Measurements from ENCODE around the gene DTD2. TPM values are rescaled to one million over a fixed set of nuclear protein-coding genes. Genes with fewer than 3 reads are reported as not detected.
A peak's percentile ranks its signal among the peaks of the same experiment; 100 is the strongest.

DTD2 gene
- polyA plus RNA-seq, 4 donors, result 5.4 to 16.4 (median 12.4) TPM

GRCh38 chr14:31457665-31458659 is 656 bp upstream of the DTD2 start:
- Histone ChIP-seq H3K4me3 (ENCODE audit: low read depth in 1 of 3, low read length in 3 of 3) (peak overlapping the region in 2 of 3 donors; percentile 32 to 73), H3K4me1 (ENCODE audit: control insufficient read depth in 3 of 3, insufficient read depth in 2 of 3, low read depth in 1 of 3, low read length in 2 of 3) (peaks cover 0 to 10% (median 0%) of the 10 kb centered on the region in 3 donors), H3K27me3 (ENCODE audit: control insufficient read depth in 3 of 3, insufficient read depth in 3 of 3, low read length in 3 of 3) (no peaks in the 10 kb centered on the region), H3K36me3 (ENCODE audit: control insufficient read depth in 3 of 3, insufficient read depth in 2 of 3, low read depth in 1 of 3, low read length in 3 of 3) (peaks cover 0 to 1% (median 0%) of the 10 kb centered on the region in 3 donors), H3K27ac (ENCODE audit: low read depth in 1 of 3, low read length in 2 of 3) (peak overlapping the region in 2 of 3 donors; percentile 74 to 93), H3K9me3 (ENCODE audit: control insufficient read depth in 2 of 2, insufficient read depth in 1 of 2, low read depth in 1 of 2, low read length in 1 of 2) (no peaks in the 10 kb centered on the region)
- 15 to 43% (median 29%) methylated on average over 11 of the region's 11 CpGs for WGBS, 3 donors
- peak; percentile 8 to 43 for DNase-seq
- FAIRE-seq, result no peak

GRCh38 chr14:31449971-31450610 is 7.2 kb downstream of the DTD2 start:
- no peak for FAIRE-seq
- Histone ChIP-seq H3K36me3 (ENCODE audit: control insufficient read depth in 3 of 3, insufficient read depth in 2 of 3, low read depth in 1 of 3, low read length in 3 of 3) (peaks cover 0 to 6% (median 0%) of the 10 kb centered on the region in 3 donors), H3K4me3 (ENCODE audit: low read depth in 1 of 3, low read length in 3 of 3) (no peak overlapping the region), H3K27ac (ENCODE audit: low read depth in 1 of 3, low read length in 2 of 3) (no peak overlapping the region), H3K9me3 (ENCODE audit: control insufficient read depth in 2 of 2, insufficient read depth in 1 of 2, low read depth in 1 of 2, low read length in 1 of 2) (no peaks in the 10 kb centered on the region), H3K27me3 (ENCODE audit: control insufficient read depth in 3 of 3, insufficient read depth in 3 of 3, low read length in 3 of 3) (no peaks in the 10 kb centered on the region), H3K4me1 (ENCODE audit: control insufficient read depth in 3 of 3, insufficient read depth in 2 of 3, low read depth in 1 of 3, low read length in 2 of 3) (no peaks in the 10 kb centered on the region)
- 36 to 47% (median 36%) methylated on average over 2 of the region's 2 CpGs for WGBS, 3 donors
- peak; percentile 30 to 42 for DNase-seq

- Histone ChIP-seq H3K27ac (ENCODE audit: low read depth in 1 of 3, low read length in 2 of 3) (no peak overlapping the region), H3K4me1 (ENCODE audit: control insufficient read depth in 3 of 3, insufficient read depth in 2 of 3, low read depth in 1 of 3, low read length in 2 of 3) (no peaks in the 10 kb centered on the region), H3K27me3 (ENCODE audit: control insufficient read depth in 3 of 3, insufficient read depth in 3 of 3, low read length in 3 of 3) (no peaks in the 10 kb centered on the region), H3K36me3 (ENCODE audit: control insufficient read depth in 3 of 3, insufficient read depth in 2 of 3, low read depth in 1 of 3, low read length in 3 of 3) (peaks cover 0 to 6% (median 0%) of the 10 kb centered on the region in 3 donors), H3K9me3 (ENCODE audit: control insufficient read depth in 2 of 2, insufficient read depth in 1 of 2, low read depth in 1 of 2, low read length in 1 of 2) (no peaks in the 10 kb centered on the region), H3K4me3 (ENCODE audit: low read depth in 1 of 3, low read length in 3 of 3) (no peak overlapping the region)
- DNase-seq (no peak), FAIRE-seq (no peak)
- 74 to 80% (median 74%) methylated on average over 8 of the region's 8 CpGs for WGBS, 3 donors
Observed at GRCh38 chr14:31449136-31449535, 8.2 kb downstream of the DTD2 start.

- 85 to 97% (median 86%) methylated on average over 1 of the region's 1 CpG for WGBS, 3 donors
- Histone ChIP-seq H3K27me3 (ENCODE audit: control insufficient read depth in 3 of 3, insufficient read depth in 3 of 3, low read length in 3 of 3) (no peaks in the 10 kb centered on the region), H3K9me3 (ENCODE audit: control insufficient read depth in 2 of 2, insufficient read depth in 1 of 2, low read depth in 1 of 2, low read length in 1 of 2) (no peaks in the 10 kb centered on the region), H3K4me3 (ENCODE audit: low read depth in 1 of 3, low read length in 3 of 3) (no peak overlapping the region), H3K36me3 (ENCODE audit: control insufficient read depth in 3 of 3, insufficient read depth in 2 of 3, low read depth in 1 of 3, low read length in 3 of 3) (peaks cover 0 to 2% (median 0%) of the 10 kb centered on the region in 3 donors), H3K4me1 (ENCODE audit: control insufficient read depth in 3 of 3, insufficient read depth in 2 of 3, low read depth in 1 of 3, low read length in 2 of 3) (no peaks in the 10 kb centered on the region), H3K27ac (ENCODE audit: low read depth in 1 of 3, low read length in 2 of 3) (no peak overlapping the region)
- no peak for FAIRE-seq
- no peak for DNase-seq
Observed at GRCh38 chr14:31445703-31446102, 11.6 kb downstream of the DTD2 start.

GRCh38 chr14:31442284-31442683 is 15.0 kb downstream of the DTD2 start:
- FAIRE-seq (no peak), DNase-seq (no peak)
- 92 to 96% (median 94%) methylated on average over 6 of the region's 6 CpGs for WGBS, 3 donors
- H3K27ac ChIP-seq (ENCODE audit: low read depth in 1 of 3, low read length in 2 of 3), result no peak overlapping the region
- no peaks in the 10 kb centered on the region for H3K9me3 ChIP-seq (ENCODE audit: control insufficient read depth in 2 of 2, insufficient read depth in 1 of 2, low read depth in 1 of 2, low read length in 1 of 2)
- H3K27me3 ChIP-seq (ENCODE audit: control insufficient read depth in 3 of 3, insufficient read depth in 3 of 3, low read length in 3 of 3), result no peaks in the 10 kb centered on the region
- H3K4me1 ChIP-seq (ENCODE audit: control insufficient read depth in 3 of 3, insufficient read depth in 2 of 3, low read depth in 1 of 3, low read length in 2 of 3), result no peaks in the 10 kb centered on the region
- peaks cover 0 to 2% (median 0%) of the 10 kb centered on the region in 3 donors for H3K36me3 ChIP-seq (ENCODE audit: control insufficient read depth in 3 of 3, insufficient read depth in 2 of 3, low read depth in 1 of 3, low read length in 3 of 3)
- H3K4me3 ChIP-seq (ENCODE audit: low read depth in 1 of 3, low read length in 3 of 3), result no peak overlapping the region

- DNase-seq (peak in 1 of 2 donors; percentile 15), FAIRE-seq (no peak)
- Histone ChIP-seq H3K36me3 (ENCODE audit: control insufficient read depth in 3 of 3, insufficient read depth in 2 of 3, low read depth in 1 of 3, low read length in 3 of 3) (no peaks in the 10 kb centered on the region), H3K4me3 (ENCODE audit: low read depth in 1 of 3, low read length in 3 of 3) (no peak overlapping the region), H3K27ac (ENCODE audit: low read depth in 1 of 3, low read length in 2 of 3) (no peak overlapping the region), H3K9me3 (ENCODE audit: control insufficient read depth in 2 of 2, insufficient read depth in 1 of 2, low read depth in 1 of 2, low read length in 1 of 2) (no peaks in the 10 kb centered on the region), H3K27me3 (ENCODE audit: control insufficient read depth in 3 of 3, insufficient read depth in 3 of 3, low read length in 3 of 3) (no peaks in the 10 kb centered on the region), H3K4me1 (ENCODE audit: control insufficient read depth in 3 of 3, insufficient read depth in 2 of 3, low read depth in 1 of 3, low read length in 2 of 3) (no peaks in the 10 kb centered on the region)
- 81 to 85% (median 82%) methylated on average over 7 of the region's 7 CpGs for WGBS, 3 donors
Observed at GRCh38 chr14:31441273-31442111, 15.8 kb downstream of the DTD2 start.

- H3K4me3 ChIP-seq (ENCODE audit: low read depth in 1 of 3, low read length in 3 of 3), result no peak overlapping the region
- DNase-seq (no peak), FAIRE-seq (no peak)
- no peaks in the 10 kb centered on the region for H3K9me3 ChIP-seq (ENCODE audit: control insufficient read depth in 2 of 2, insufficient read depth in 1 of 2, low read depth in 1 of 2, low read length in 1 of 2)
- no peaks in the 10 kb centered on the region for H3K36me3 ChIP-seq (ENCODE audit: control insufficient read depth in 3 of 3, insufficient read depth in 2 of 3, low read depth in 1 of 3, low read length in 3 of 3)
- no peak overlapping the region for H3K27ac ChIP-seq (ENCODE audit: low read depth in 1 of 3, low read length in 2 of 3)
- H3K4me1 ChIP-seq (ENCODE audit: control insufficient read depth in 3 of 3, insufficient read depth in 2 of 3, low read depth in 1 of 3, low read length in 2 of 3), result no peaks in the 10 kb centered on the region
- H3K27me3 ChIP-seq (ENCODE audit: control insufficient read depth in 3 of 3, insufficient read depth in 3 of 3, low read length in 3 of 3), result no peaks in the 10 kb centered on the region
Observed at GRCh38 chr14:31440280-31440679, 17.0 kb downstream of the DTD2 start.

- Histone ChIP-seq H3K4me1 (ENCODE audit: control insufficient read depth in 3 of 3, insufficient read depth in 2 of 3, low read depth in 1 of 3, low read length in 2 of 3) (no peaks in the 10 kb centered on the region), H3K27ac (ENCODE audit: low read depth in 1 of 3, low read length in 2 of 3) (no peak overlapping the region), H3K36me3 (ENCODE audit: control insufficient read depth in 3 of 3, insufficient read depth in 2 of 3, low read depth in 1 of 3, low read length in 3 of 3) (no peaks in the 10 kb centered on the region), H3K27me3 (ENCODE audit: control insufficient read depth in 3 of 3, insufficient read depth in 3 of 3, low read length in 3 of 3) (no peaks in the 10 kb centered on the region), H3K9me3 (ENCODE audit: control insufficient read depth in 2 of 2, insufficient read depth in 1 of 2, low read depth in 1 of 2, low read length in 1 of 2) (no peaks in the 10 kb centered on the region), H3K4me3 (ENCODE audit: low read depth in 1 of 3, low read length in 3 of 3) (no peak overlapping the region)
- FAIRE-seq (no peak), DNase-seq (no peak)
- WGBS, 3 donors, result 86 to 95% (median 93%) methylated on average over 2 of the region's 2 CpGs
Observed at GRCh38 chr14:31439561-31439960, 17.7 kb downstream of the DTD2 start.

All from small intestine (tissue), 7 donors.